ENCODE results near the gene HHAT. TPM values are rescaled to one million over a fixed set of nuclear protein-coding genes. Genes with fewer than 3 reads are reported as not detected.

The HHAT gene
- polyA plus RNA-seq, 1 donor from 2014 or later: 5.3 TPM

DNA sequence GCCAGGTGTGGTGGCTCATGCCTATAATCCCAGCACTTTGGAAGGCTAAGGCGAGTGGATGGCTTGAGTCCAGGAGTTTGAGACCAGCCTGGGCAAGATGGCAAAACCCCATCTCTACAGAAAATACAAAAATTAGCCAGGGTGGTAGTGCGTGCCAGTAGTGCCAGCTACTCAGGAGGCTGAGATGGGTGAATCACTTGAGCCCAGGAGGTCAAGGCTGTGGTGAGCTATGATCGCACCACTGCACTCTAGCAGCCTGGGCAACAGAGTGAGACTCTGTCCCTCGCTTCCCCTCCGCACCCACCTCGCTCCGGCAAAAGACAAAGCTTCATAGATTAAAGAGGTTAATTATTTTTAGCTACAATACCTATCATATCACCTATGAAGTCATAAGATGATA, 100.0 kb downstream of the HHAT start:
- Histone ChIP-seq H2AFZ (ENCODE audit: low read depth, low read length) (no peak overlapping the region), H3F3A (ENCODE audit: insufficient read depth, low read length, poor library complexity, severe bottlenecking) (no peaks in the 10 kb centered on the region), H3K27me3 (ENCODE audit: insufficient read depth, low read depth, low read length) (no peaks in the 10 kb centered on the region), H3K27ac (ENCODE audit: low read length) (no peak overlapping the region), H3K9me2 (ENCODE audit: insufficient read depth, low read length) (no peaks in the 10 kb centered on the region), H3K4me2 (ENCODE audit: low read length) (no peak overlapping the region), H3K9ac (ENCODE audit: low read length) (no peak overlapping the region), H3K4me3 (ENCODE audit: low read length) (no peak overlapping the region), H3K79me2 (replicated peaks; ENCODE audit: insufficient read depth, low read length) (no peaks in the 10 kb centered on the region), H3K9me3 (ENCODE audit: low read length) (no peaks in the 10 kb centered on the region), H4K20me1 (ENCODE audit: insufficient read depth) (no peaks in the 10 kb centered on the region), H3K36me3 (ENCODE audit: insufficient read depth, low read length) (no peaks in the 10 kb centered on the region)
- TF ChIP-seq, protein P1, sequence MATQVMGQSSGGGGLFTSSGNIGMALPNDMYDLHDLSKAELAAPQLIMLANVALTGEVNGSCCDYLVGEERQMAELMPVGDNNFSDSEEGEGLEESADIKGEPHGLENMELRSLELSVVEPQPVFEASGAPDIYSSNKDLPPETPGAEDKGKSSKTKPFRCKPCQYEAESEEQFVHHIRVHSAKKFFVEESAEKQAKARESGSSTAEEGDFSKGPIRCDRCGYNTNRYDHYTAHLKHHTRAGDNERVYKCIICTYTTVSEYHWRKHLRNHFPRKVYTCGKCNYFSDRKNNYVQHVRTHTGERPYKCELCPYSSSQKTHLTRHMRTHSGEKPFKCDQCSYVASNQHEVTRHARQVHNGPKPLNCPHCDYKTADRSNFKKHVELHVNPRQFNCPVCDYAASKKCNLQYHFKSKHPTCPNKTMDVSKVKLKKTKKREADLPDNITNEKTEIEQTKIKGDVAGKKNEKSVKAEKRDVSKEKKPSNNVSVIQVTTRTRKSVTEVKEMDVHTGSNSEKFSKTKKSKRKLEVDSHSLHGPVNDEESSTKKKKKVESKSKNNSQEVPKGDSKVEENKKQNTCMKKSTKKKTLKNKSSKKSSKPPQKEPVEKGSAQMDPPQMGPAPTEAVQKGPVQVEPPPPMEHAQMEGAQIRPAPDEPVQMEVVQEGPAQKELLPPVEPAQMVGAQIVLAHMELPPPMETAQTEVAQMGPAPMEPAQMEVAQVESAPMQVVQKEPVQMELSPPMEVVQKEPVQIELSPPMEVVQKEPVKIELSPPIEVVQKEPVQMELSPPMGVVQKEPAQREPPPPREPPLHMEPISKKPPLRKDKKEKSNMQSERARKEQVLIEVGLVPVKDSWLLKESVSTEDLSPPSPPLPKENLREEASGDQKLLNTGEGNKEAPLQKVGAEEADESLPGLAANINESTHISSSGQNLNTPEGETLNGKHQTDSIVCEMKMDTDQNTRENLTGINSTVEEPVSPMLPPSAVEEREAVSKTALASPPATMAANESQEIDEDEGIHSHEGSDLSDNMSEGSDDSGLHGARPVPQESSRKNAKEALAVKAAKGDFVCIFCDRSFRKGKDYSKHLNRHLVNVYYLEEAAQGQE (IDR thresholded peaks at IDR 0.05; ENCODE audit: borderline replicate concordance): no peak
- TF ChIP-seq MXI1 (conservative IDR thresholded peaks at IDR 0.05; ENCODE audit: poor library complexity, severe bottlenecking) (no peak), TAF1 (IDR thresholded peaks at IDR 0.05; ENCODE audit: low read depth) (no peak), POLR2AphosphoS5 (IDR thresholded peaks at IDR 0.05) (no peak), EP300 (conservative IDR thresholded peaks at IDR 0.05; ENCODE audit: poor library complexity, severe bottlenecking) (no peak), SMC3 (conservative IDR thresholded peaks at IDR 0.05; ENCODE audit: poor library complexity) (no peak), RAD21 (conservative IDR thresholded peaks at IDR 0.05) (no peak), EZH2 (IDR thresholded peaks at IDR 0.05; ENCODE audit: borderline replicate concordance, insufficient read depth, low read length, poor library complexity, severe bottlenecking) (no peak)
- TF ChIP-seq, protein P2, sequence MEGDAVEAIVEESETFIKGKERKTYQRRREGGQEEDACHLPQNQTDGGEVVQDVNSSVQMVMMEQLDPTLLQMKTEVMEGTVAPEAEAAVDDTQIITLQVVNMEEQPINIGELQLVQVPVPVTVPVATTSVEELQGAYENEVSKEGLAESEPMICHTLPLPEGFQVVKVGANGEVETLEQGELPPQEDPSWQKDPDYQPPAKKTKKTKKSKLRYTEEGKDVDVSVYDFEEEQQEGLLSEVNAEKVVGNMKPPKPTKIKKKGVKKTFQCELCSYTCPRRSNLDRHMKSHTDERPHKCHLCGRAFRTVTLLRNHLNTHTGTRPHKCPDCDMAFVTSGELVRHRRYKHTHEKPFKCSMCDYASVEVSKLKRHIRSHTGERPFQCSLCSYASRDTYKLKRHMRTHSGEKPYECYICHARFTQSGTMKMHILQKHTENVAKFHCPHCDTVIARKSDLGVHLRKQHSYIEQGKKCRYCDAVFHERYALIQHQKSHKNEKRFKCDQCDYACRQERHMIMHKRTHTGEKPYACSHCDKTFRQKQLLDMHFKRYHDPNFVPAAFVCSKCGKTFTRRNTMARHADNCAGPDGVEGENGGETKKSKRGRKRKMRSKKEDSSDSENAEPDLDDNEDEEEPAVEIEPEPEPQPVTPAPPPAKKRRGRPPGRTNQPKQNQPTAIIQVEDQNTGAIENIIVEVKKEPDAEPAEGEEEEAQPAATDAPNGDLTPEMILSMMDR (IDR thresholded peaks at IDR 0.05; ENCODE audit: poor library complexity, severe bottlenecking): no peak

DNA sequence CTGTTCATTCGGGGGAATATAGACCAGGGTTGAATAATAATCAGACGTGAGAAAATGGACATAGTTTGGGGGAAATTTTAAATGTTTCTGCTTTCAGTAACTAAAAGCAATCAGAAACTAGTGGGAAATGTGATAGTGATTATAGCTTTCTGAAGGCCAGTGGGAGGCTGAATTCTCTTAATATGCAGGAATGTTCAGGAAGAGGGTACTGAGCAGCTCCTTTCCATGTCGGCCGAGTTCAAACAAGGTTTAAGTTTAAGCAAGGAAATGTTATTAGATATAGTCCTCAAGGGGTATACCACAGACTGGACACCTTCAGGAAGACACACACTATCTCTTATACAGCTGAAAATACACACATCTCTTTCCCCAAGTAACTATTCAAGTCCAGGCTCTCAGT, 105.5 kb downstream of the HHAT start:
- Histone ChIP-seq H3K9ac (ENCODE audit: low read length) (no peak overlapping the region), H3K9me2 (ENCODE audit: insufficient read depth, low read length) (no peaks in the 10 kb centered on the region), H3K27ac (ENCODE audit: low read length) (no peak overlapping the region), H3K27me3 (ENCODE audit: insufficient read depth, low read depth, low read length) (no peaks in the 10 kb centered on the region), H3K9me3 (ENCODE audit: low read length) (no peaks in the 10 kb centered on the region), H2AFZ (ENCODE audit: low read depth, low read length) (no peak overlapping the region), H3K36me3 (ENCODE audit: insufficient read depth, low read length) (no peaks in the 10 kb centered on the region), H3K4me3 (ENCODE audit: low read length) (no peak overlapping the region), H3K4me2 (ENCODE audit: low read length) (no peak overlapping the region), H3K79me2 (replicated peaks; ENCODE audit: insufficient read depth, low read length) (no peaks in the 10 kb centered on the region), H3F3A (ENCODE audit: insufficient read depth, low read length, poor library complexity, severe bottlenecking) (no peaks in the 10 kb centered on the region), H4K20me1 (ENCODE audit: insufficient read depth) (no peaks in the 10 kb centered on the region)
- TF ChIP-seq EZH2 (IDR thresholded peaks at IDR 0.05; ENCODE audit: borderline replicate concordance, insufficient read depth, low read length, poor library complexity, severe bottlenecking): no peak
- no peak for TF ChIP-seq EP300 (conservative IDR thresholded peaks at IDR 0.05; ENCODE audit: poor library complexity, severe bottlenecking)
- TF ChIP-seq SMC3 (conservative IDR thresholded peaks at IDR 0.05; ENCODE audit: poor library complexity): no peak
- TF ChIP-seq, protein P1 (IDR thresholded peaks at IDR 0.05; ENCODE audit: borderline replicate concordance): no peak
